Activated T-helper 1 cell treated with Interleukin-2 at 50 U/mL for 16 hours (primary cell): ENCODE measurements around the gene RASGRP3.
"Not testable (repeated sequence)": the region's sequence is repeated elsewhere in the genome, so short reads cannot be mapped to it uniquely, and the experiment has no call there.

Experiments used
- DNase-seq: peaks from one replicate; pipeline ENCODE4 v3.0.0-alpha.2; 2020; ENCODE audit warnings: low read depth

Gene RASGRP3, protein sequence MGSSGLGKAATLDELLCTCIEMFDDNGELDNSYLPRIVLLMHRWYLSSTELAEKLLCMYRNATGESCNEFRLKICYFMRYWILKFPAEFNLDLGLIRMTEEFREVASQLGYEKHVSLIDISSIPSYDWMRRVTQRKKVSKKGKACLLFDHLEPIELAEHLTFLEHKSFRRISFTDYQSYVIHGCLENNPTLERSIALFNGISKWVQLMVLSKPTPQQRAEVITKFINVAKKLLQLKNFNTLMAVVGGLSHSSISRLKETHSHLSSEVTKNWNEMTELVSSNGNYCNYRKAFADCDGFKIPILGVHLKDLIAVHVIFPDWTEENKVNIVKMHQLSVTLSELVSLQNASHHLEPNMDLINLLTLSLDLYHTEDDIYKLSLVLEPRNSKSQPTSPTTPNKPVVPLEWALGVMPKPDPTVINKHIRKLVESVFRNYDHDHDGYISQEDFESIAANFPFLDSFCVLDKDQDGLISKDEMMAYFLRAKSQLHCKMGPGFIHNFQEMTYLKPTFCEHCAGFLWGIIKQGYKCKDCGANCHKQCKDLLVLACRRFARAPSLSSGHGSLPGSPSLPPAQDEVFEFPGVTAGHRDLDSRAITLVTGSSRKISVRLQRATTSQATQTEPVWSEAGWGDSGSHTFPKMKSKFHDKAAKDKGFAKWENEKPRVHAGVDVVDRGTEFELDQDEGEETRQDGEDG

DNA sequence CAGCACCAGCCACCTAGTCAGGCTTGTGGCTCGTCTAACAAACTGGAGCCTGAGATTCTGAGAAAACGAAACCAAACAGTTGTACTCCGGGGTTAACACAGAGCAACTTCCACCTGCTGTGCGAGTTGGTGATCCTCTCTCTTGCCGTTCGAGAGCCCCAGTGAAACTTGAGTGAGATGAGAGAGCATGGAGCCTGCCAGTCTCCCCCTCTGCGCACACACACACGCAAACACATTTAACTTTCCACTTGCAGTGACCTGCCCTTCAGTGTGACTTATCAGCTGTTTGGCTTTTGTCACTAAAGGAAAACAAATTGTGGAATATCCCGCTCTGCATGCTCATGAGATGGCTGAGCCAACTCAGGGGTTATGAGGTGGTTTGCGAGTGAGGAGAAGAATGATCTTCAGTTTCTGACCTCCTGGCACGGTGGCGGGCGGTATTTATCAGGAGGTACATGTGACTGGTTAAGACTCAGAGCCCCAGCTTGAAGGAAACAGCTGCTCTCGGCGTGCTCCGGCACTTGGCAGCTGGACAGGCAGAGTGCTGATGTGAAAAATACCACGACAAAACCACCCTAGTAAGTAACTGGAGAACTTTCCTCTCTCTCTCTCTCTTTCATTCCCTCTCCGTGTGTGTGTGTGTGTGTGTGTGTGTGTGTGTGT, at the start of gene RASGRP3:
RASGRP3 (plus strand) TSS at position 519 of the 662 bp plus-strand sequence. CDS start 38,488 bp downstream, outside the sequence.
- peak; percentile 33 for DNase-seq

DNA sequence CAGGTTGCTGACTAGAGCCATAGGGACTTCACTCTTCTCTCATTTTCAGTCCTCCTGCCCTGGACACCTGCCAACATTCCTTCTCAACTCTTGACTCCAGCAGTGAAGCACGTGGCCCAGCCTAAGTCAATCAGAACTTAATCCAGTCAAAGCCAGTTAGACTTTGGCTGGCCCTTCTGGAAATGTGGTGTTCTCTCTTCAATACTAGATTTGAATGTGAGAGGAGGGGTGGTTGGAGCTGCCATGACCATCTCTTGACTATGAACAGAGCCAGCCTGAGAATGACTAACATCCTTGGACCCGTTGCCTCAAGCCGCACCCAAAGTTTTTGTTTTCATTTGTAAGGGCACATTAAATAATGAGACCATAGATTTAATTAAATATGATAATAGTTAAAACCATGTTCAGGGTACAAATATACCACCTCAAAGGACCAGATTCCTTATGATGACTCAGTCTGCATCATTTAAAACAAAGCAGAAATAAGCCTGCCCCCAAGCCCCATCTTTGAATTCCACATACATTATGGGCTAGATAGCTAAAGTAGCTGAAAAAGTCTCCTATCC, 49.7 kb upstream of the RASGRP3 start:
- no peak for DNase-seq

DNA sequence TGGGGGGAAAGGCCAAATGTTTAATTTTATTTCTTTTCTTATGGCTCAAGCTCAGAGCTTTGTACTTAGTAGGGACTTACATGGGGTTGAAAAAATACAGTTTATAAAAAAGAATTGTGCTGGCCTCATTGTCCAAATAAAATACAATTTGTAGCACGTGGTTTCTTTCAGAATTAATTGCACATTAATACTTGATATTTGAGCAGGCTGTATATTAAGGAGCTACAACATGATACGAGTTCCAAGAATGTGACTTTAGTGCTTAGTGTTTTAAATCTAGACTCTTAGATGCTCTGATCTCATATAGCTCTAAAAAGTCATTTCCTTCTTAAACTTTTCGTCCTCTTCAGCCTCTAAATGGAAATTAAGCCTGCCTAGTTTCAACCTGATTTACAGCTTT, 46.4 kb upstream of the RASGRP3 start:
- DNase-seq, result no peak

DNA sequence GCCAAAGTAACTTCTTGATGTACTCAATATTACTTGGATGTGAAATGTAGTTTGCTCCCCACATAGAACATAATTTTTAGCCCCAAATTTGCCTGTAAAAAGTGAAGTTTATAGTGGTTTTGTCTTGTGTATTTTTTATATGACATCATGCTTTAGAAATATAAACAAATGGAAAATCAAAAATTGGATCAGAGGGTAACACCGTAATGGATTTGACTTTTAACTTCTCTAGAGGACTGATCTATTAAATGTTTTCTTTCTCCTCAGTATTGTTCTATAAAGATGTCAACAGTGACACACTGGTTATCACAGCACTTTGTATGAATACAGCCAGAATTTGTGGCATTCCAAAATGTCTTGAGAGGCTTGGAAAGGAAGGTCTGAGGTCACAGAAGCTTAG, 45.6 kb upstream of the RASGRP3 start:
- DNase-seq, result no peak

DNA sequence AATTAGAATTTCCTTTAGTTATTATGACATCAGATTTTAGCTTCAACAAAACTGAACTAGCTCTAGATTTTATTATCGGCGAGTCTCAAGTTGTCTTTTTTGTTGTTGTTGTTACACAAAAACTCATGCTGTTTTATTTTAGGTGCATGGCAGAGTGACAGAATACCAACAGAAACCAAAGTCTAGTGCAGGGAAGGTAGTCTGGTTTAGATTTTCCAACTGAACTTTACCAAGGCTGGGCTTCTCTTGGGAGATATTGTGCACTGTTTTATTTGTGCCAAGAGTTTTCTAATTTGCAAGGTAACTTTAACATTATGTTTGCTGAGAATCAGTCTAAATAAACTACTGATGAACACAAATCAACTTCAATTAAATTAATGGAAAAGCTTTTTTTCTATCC, 43.6 kb upstream of the RASGRP3 start:
- no peak for DNase-seq

DNA sequence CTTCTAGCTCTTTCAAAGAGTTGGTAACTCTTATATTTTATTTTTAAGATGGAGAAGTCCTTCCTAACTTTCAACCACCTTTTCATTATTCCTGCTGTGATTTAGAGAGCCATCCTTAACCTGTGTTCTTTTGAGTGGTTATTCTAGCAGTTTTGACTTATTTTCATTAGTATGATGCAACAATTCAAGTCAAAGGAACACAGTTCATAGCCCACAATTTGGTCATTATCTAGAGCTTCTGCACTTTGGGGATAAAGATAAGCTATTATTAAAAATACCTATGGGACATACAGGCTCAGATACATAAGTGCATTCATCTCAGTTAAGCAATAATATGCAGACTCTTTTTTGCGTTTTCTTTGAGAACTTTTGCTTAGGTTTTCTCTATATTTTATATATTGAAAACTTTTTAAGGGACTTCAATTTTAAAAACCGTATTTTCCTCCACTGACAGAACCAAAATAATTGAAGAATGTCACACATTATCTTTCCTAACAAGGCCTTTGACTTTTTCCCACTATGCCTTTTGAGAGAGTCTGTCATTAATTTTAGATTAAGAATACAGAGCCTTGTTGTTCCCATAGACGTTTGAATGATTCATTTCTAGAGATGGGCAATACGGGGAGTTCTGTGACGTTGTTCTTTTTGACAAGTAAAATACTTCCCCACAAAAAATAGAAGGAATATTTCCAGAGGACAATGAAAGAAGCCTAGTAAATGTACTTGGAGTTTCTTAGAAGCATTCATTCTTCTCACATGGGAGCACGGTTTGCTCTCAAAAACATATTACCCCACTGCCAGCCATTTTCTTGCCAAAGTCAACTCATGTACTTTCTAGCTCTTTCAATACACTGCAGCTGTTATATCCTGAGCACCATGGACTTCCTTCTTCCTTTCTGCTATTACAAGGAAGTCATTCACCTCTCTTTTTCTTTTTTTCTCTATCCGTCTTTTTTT, 42.9 kb upstream of the RASGRP3 start:
- DNase-seq, result no peak

DNA sequence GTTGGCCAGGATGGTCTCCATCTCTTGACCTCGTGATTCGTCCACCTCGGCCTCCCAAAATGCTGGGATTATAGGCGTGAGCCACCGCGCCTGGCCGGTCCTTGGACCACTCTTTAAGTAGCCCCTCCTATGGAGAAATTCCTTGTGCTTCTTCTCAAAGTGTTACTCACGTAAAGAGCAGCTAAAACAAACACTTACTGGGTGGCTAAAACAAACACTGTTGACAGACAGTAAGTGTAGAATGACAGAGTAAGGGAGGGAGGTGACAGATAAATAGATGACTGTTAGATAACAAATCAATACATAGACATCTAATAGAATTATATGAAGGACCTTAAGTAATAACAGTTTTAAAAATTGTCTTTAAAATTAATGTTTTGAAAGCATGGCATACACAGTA, 40.9 kb upstream of the RASGRP3 start:
- DNase-seq, result no peak

DNA sequence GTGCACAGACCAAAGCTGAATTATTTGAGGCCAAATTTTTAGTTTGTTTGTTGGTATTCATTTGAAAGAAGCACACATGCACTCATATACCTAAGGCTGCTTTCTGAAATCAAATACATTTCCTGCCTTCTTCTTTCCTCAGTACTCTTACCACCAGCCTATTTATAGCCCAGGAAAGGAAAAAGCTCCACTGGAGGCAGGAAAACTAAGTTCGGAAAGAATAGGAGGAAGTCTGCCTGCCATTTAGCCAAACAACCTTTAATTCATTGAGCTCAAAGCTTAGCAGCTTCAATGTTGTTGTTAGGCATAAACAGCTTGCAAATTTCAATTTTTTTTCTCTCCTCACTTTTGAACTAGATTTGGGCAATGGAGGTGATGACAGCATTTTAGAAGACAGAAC, 40.4 kb upstream of the RASGRP3 start:
- DNase-seq, result no peak

DNA sequence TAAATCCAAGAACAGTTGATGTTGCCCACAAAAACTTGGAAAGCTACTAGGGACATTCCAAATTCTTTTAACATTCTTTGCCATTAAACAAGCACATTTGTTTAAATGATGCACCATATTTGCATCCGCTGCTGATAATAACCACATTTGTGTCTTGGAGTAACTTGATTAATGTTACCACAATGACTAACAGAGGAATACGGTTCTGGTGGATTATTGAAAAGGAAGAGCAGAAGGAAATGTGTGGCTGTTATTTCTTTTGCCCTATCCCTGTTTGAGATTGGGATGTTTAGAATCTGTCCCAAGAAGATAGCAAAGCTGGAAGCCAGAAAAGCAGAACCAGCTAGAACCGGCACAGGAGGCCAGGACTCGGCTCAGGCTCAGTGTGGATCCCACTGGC, 39.2 kb upstream of the RASGRP3 start:
- no peak for DNase-seq

DNA sequence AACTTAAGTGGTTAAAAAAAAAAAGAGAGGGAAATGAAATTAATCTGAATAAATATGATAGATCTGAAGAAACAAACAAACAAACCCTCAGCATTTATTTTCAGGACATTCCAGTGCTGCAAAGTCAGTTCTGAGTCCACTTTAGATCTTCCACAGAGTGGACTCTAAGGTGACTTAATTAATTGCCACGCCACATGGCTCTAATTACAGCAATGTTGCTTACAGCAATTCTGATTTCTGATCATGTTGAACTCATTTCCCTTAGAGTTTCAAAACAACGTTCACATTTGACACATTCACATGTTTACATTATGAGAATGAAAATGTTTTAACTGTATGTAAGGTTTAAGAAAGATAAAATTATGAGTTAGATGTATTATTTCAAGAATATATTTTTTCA, 38.6 kb upstream of the RASGRP3 start:
- DNase-seq, result no peak

DNA sequence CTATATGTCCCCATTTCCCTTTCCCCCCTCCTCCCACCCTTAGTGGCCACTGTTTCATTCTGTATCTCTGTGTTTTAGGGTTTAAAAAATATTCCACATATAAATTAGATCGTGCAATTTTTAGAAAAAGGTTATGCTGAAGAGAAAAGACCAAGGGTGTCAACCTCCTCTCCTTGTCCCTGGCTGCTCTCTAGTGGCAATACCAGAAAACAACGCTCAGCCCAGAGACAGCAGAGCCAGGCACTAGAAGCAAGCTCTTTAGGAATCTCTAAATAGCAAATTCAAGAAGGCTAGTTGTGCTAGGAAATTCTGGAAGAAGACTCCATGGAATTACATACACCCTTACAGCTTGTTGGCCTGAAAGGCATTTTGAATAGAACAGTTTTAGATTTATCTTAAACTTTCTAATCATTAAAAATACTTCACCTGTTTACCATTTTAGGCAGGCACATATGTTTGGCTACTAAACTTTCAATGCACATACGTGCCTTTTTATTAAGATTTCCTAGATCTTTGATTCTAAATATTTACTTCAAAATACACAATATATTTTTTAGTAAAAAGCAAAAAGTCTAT, 35.1 kb upstream of the RASGRP3 start:
- no peak for DNase-seq

DNA sequence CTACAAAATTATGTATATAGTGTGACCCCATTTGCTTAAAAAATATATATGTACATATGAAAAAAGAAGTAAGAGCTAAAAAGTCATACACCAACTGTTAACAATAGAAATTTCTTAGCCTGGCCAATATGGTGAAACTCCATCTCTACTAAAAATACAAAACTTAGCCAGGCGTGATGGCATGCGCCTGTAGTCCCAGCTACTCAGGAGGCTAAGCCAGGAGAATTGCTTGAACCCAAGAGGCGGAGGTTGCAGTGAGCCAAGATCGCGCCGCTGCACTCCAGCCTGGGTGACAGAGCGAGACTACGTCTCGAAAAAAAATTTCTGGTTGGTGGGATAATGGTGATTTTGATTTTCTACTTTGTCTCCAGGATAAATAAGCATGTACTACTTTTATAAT, 34.4 kb upstream of the RASGRP3 start:
- DNase-seq, result not testable (repeated sequence)

DNA sequence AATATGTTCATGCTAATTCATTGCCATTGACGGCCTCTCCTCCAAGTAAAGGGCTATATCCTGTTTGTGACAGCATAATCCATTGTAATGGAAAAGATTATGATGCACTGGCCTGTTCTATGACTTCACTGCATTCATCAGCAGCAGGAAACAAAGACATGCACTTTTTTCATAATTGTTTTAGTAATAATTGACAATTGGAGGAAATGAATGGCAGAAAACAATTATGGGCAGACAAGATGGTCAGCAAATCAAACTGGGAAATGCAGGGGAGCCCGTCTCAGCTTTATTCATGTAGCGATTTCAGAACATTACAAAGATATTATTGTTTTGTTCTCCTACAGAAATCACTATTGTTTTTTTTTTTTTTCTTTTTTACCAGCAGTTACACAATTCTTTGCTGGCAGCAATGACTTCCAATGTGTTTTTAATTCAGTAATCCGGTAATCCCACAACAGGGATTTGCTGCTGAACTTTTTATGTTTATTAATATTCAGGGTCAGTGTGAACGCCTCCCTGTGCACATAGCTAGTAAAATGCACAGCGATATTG, 33.8 kb upstream of the RASGRP3 start:
- no peak for DNase-seq

DNA sequence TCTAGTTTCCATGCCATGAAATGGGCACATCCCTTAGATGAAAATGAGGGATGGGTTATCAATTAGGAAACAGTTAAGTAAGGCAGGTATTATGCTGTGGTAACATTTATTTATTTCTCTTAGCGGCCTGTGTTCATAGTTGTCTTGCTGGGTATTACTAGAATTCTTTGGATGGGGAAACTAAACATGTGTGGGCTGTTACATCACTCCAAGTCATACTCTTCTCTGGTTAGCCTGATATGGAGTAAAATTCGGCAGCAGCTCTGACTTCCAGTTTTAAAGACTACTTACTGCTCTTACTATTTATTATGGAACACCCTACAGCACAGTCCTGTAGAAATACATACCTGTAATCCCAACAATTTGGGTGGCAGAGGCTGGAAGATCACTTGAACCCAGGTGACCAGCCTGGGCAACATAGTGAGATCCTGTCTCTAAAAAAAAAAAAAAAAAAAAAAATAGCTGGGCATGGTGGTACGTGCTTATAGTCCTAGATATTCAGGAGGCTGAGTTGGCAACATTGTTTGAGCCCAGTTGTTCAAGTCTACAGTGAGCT, 33.1 kb upstream of the RASGRP3 start:
- no peak for DNase-seq

DNA sequence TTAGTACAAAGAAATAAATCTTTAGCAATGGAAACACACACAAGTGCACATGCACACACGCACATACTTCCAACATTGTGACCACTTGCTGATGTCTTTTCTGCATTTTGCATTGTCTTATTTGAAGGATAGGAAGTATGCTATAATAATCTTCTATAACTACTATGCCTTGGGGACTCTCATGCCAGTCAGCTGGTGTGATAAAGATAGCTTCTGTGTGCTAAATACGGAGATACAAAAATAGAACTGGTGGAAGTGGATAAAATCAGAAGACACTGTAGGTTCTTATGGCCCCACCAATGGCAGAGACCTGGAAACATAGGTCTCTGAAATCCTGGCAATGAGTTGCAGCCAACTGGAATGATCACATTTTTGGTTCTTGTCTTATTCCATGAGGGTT, 31.5 kb upstream of the RASGRP3 start:
- DNase-seq, result no peak

DNA sequence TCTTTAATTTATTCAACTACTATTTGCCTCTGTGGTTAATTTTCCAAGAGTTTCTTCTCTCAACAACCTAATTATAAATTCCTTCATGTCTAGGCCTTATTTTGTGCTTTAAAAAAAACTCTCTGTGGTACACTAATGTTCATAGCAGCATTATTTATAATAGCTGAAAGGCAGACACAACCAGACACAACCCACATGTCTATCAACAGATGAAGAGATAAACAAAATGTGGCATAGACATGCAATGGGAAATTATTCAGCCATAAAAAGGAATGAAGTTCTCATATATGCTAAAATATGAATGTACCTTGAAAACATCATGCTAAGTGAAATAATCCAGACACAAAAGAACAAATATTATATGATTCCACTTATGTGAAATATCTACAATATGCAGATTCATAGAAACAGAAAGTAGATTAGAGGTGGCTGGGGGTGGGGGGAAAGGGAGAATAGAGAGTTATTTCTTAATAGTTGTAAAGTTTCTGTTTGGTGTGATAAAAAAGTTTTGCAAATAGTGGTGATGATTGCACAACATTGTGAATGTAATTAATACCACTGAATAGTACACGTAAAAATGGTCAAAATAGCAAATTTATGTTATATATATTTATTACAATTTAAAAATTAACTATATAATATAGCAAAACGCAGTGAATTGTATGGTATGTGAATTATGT, 28.1 kb upstream of the RASGRP3 start:
- no peak for DNase-seq

DNA sequence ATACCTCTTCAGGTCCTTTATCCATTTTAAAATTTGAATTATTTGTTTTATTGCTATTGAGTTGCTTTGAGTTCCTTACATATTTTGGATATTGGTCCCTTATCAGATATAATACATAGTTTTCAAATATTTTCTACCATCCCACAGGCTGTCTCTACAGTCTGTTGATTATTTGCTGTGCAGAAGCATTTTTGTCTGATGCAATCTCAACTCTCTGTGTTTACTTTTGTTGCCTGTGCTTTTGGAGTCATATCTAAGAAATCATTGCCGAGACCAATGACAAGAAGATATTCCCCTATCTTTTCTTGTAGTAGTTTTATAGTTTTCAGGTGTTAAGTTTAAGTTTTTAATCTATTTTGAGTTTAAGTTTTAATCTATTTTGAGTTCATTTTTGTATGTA, 25.2 kb upstream of the RASGRP3 start:
- DNase-seq, result no peak

DNA sequence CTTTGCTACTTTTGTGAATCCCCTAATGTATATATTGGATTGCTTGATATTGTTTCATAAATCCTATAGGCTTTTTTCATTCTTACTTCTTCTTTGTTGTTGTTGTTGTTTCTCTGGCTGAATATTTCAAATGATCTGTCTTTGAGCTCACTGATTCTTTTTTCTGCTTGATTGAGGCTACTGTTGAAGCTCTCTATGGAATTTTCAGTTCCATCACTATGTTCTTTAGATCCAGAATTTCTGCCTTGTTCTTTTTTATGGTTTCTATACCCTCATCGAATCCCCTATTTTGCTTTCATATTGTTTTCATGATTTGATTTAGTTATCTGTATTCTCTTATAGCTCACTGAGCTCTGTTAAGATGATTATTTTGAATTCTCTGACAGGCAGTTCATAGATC, 24.6 kb upstream of the RASGRP3 start:
- DNase-seq, result no peak

DNA sequence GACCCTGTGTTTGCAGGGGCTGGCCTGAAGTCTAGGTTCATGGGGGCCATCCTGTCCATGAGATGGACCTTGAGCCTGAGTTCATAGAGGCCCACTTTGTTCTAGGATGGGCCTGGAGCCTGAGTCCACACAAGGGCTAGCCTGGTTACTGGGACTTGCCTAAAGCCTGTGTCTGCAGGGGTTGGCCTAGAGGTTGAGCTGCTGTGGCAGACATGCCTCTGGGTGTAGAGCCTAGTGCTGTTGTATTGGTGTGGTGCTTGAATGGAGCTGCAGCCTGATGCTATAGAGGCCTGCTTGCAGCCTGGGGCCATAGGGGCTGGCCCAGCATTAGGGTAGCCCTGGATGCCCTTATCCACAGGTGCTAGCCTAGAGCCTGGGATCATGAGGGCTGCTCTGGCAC, 23.9 kb upstream of the RASGRP3 start:
- DNase-seq, result no peak

DNA sequence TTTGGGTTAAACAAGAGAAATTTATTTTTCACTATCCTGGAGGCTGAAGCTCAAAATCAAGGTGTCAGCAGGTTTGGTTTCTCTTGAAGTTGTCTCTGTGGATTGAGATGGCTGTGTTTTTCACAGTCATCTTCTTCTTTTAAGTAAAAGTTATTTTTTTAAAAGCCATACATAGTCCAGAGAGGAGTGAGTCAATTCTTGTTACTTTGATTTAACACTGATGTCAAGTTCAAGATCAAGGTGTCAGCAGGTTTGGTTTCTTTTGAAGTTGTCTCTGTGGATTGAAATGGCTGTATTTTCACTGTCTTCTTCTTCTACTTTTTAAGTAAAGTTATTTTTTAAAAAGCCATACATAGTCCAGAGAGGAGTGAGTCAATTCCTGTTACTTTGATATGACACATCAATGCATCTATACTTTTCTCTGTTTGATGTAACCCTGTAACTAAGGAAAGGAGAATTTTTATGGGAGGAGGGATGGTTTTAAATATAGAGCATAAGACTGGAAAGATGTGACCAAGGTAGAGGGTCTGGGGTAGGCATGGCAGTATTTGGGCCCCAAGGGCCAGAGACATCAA, 22.5 kb upstream of the RASGRP3 start:
- DNase-seq, result no peak
